DOHH2 (cell line): Measurements from ENCODE around the gene CHCHD3.

Experiments used
- H3F3A ChIP-seq: fragments of 200-600 bp; sonication (generic), shearing (Covaris generic); 2 replicates; pipeline ENCODE4 v1.6.0; 2016; ENCODE audit warnings: antibody characterized with exemption, mild to moderate bottlenecking; ENCODE audit not compliant: control insufficient read depth, insufficient read depth
- H3K27ac ChIP-seq: fragments of 200-600 bp; sonication (generic); 2 replicates; pipeline ENCODE4 v1.5.1; 2014; ENCODE audit warnings: low read depth, mild to moderate bottlenecking, low read length, moderate library complexity
- H3K27me3 ChIP-seq: fragments of 200-600 bp; sonication (generic); 2 replicates; pipeline ENCODE4 v1.6.1; 2014; ENCODE audit warnings: mild to moderate bottlenecking, low read length, mixed read lengths; ENCODE audit not compliant: control insufficient read depth
- H3K36me3 ChIP-seq: fragments of 200-600 bp; sonication (generic); 2 replicates; pipeline ENCODE4 v1.6.1; 2014; ENCODE audit warnings: mild to moderate bottlenecking, low read length, moderate library complexity, mixed read lengths; ENCODE audit not compliant: control insufficient read depth
- H3K4me1 ChIP-seq: fragments of 200-600 bp; sonication (generic); 2 replicates; pipeline ENCODE4 v1.6.1; 2014; ENCODE audit warnings: mild to moderate bottlenecking, low read length, mixed read lengths; ENCODE audit not compliant: control insufficient read depth
- H3K4me2 ChIP-seq: fragments of 200-600 bp; sonication (generic); 2 replicates; pipeline ENCODE4 v1.6.0; 2014; ENCODE audit warnings: mild to moderate bottlenecking, low read length, moderate library complexity
- H3K4me3 ChIP-seq: fragments of 200-600 bp; sonication (generic); 2 replicates; pipeline ENCODE4 v1.5.1; 2014; ENCODE audit warnings: mild to moderate bottlenecking, low read length, mixed read lengths
- H3K79me2 ChIP-seq: fragments of 200-600 bp; sonication (generic); 2 replicates; pipeline ENCODE4 v1.6.1; 2014; ENCODE audit warnings: mild to moderate bottlenecking, low read length, mixed read lengths; ENCODE audit not compliant: control insufficient read depth
- H3K9me2 ChIP-seq: fragments of 200-600 bp; sonication (generic); replicated peaks from 2 replicates; pipeline ENCODE4 v1.6.1; 2014; ENCODE audit warnings: mild to moderate bottlenecking, low read length, mixed read lengths; ENCODE audit not compliant: control insufficient read depth
- H3K9me3 ChIP-seq: fragments of 200-600 bp; sonication (generic); 2 replicates; pipeline ENCODE4 v1.6.1; 2014; ENCODE audit warnings: antibody characterized with exemption, low read length, mixed read lengths; ENCODE audit not compliant: control insufficient read depth, insufficient read depth
- H4K20me1 ChIP-seq: fragments of 200-600 bp; sonication (generic); 2 replicates; pipeline ENCODE4 v1.6.0; 2014; ENCODE audit warnings: low read depth, mild to moderate bottlenecking, antibody characterized with exemption, low read length, moderate library complexity; ENCODE audit not compliant: control insufficient read depth, insufficient read depth
- EZH2phosphoT487 ChIP-seq: fragments of 200-600 bp; sonication (generic); IDR thresholded peaks from 2 replicates; pipeline ENCODE4 v1.6.1; 2017; ENCODE audit warnings: borderline replicate concordance, mild to moderate bottlenecking, antibody characterized with exemption, low read length, moderate library complexity, mixed read lengths
- TF ChIP-seq, protein P1 (sequence below): fragments of 200-600 bp; sonication (generic); IDR thresholded peaks from one replicate; pipeline ENCODE4 v1.5.1; 2014; ENCODE audit warnings: antibody characterized with exemption, mild to moderate bottlenecking, low read depth, low read length; ENCODE audit not compliant: poor library complexity, severe bottlenecking

Gene CHCHD3

DNA sequence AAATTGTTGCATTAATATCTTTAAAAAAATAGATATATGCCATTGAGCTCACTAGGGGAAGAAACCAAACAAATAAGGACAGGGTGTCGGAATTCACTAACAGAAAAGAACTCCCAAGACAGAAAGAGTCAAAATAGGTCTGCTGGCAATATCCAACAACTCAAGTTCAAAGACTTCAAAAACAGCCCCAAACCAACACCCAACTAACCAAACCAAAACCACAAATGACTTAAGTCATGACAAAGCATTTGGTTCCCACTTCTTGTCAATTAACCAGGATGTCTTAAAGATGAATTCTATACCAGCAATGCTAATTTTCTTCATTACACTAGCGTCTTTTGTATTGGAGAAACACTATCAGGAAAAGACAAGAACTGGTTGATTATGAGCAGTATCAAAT, 256.7 kb downstream of the CHCHD3 start:
- H3K27ac ChIP-seq = no peak overlapping the region

DNA sequence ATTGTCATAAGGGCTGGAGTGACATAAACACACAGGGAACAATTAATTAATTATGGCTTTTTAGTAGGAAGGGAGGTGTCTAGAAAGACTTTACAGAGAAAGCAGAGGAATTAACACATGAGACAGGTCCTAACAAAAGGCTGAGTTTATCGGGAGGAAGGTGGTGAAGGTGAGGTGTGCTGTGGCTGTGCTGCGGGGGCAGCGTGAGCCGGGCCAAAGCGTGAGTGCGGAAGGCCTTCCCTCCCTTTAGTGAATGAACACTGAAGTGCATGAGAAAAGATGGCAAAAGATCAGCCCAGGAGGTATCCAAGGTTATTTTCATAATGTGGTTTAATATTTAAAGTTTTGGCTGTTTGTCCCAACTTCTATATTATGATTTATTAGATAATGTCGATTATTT, 262.2 kb downstream of the CHCHD3 start:
- H4K20me1 ChIP-seq = no peaks in the 10 kb centered on the region
- no peaks in the 10 kb centered on the region for H3K4me1 ChIP-seq
- no peaks in the 10 kb centered on the region for H3K79me2 ChIP-seq
- no peaks in the 10 kb centered on the region; the same call in 1 of the 2 replicates for H3K36me3 ChIP-seq
- no peaks in the 10 kb centered on the region for H3K27me3 ChIP-seq
- H3K4me3 ChIP-seq = no peak overlapping the region
- H3K9me2 ChIP-seq = no peaks in the 10 kb centered on the region
- no peak overlapping the region for H3K27ac ChIP-seq
- H3F3A ChIP-seq = no peaks in the 10 kb centered on the region
- TF ChIP-seq, protein P1, sequence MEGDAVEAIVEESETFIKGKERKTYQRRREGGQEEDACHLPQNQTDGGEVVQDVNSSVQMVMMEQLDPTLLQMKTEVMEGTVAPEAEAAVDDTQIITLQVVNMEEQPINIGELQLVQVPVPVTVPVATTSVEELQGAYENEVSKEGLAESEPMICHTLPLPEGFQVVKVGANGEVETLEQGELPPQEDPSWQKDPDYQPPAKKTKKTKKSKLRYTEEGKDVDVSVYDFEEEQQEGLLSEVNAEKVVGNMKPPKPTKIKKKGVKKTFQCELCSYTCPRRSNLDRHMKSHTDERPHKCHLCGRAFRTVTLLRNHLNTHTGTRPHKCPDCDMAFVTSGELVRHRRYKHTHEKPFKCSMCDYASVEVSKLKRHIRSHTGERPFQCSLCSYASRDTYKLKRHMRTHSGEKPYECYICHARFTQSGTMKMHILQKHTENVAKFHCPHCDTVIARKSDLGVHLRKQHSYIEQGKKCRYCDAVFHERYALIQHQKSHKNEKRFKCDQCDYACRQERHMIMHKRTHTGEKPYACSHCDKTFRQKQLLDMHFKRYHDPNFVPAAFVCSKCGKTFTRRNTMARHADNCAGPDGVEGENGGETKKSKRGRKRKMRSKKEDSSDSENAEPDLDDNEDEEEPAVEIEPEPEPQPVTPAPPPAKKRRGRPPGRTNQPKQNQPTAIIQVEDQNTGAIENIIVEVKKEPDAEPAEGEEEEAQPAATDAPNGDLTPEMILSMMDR = no peak
- TF ChIP-seq EZH2phosphoT487 = no peak
- no peaks in the 10 kb centered on the region for H3K9me3 ChIP-seq
- no peak overlapping the region for H3K4me2 ChIP-seq

More for the DNA sequence above, 256.7 kb downstream of the CHCHD3 start:
- no peaks in the 10 kb centered on the region for H3K9me3 ChIP-seq
- TF ChIP-seq, protein P1 = no peak
- no peak for TF ChIP-seq EZH2phosphoT487
- H3F3A ChIP-seq = no peaks in the 10 kb centered on the region
- no peak overlapping the region for H3K4me3 ChIP-seq
- H4K20me1 ChIP-seq = no peaks in the 10 kb centered on the region
- no peaks in the 10 kb centered on the region for H3K36me3 ChIP-seq
- no peaks in the 10 kb centered on the region for H3K9me2 ChIP-seq
- H3K4me1 ChIP-seq = no peaks in the 10 kb centered on the region
- H3K27me3 ChIP-seq = no peaks in the 10 kb centered on the region
- no peak overlapping the region for H3K4me2 ChIP-seq
- H3K79me2 ChIP-seq = no peaks in the 10 kb centered on the region

DNA sequence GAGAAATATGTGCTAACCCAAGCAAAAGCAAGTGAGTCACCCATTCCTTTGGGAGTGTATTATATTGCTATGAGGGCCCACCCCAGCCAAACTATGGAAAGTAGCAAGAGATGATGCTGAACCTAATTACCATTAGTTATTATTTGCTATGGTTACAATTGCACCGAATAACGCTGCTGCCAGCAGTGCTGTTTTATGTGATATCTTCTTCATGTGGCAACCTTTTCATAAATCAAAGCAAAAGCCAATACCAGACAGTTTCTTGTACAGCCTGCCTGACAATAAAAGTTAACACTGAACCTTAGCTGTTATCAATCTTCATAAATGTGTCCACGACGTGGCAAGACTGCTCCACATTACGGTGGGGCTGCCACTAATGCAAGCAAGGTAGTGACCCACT, 263.9 kb downstream of the CHCHD3 start:
- TF ChIP-seq, protein P1 = no peak
- no peak for TF ChIP-seq EZH2phosphoT487
- no peaks in the 10 kb centered on the region for H3K4me1 ChIP-seq
- no peaks in the 10 kb centered on the region for H3F3A ChIP-seq
- H3K27ac ChIP-seq = no peak overlapping the region
- H3K4me3 ChIP-seq = no peak overlapping the region
- no peaks in the 10 kb centered on the region for H3K27me3 ChIP-seq
- H4K20me1 ChIP-seq = no peaks in the 10 kb centered on the region
- no peak overlapping the region for H3K4me2 ChIP-seq
- H3K9me3 ChIP-seq = no peaks in the 10 kb centered on the region
- H3K79me2 ChIP-seq = no peaks in the 10 kb centered on the region
- H3K36me3 ChIP-seq = no peaks in the 10 kb centered on the region; the same call in 1 of the 2 replicates
- H3K9me2 ChIP-seq = no peaks in the 10 kb centered on the region
